ENCODE results near the gene MACROD2.
A peak's percentile ranks its signal among the peaks of the same experiment; 100 is the strongest.

The MACROD2 gene

GRCh38 chr20:15187612-15188011 lies 1192.3 kb downstream of the MACROD2 start (continued):
- TF ChIP-seq ZFP3 (CRISPR knock-in tag; IDR thresholded peaks at IDR 0.05) (no peak), SNAI2 (CRISPR knock-in tag; IDR thresholded peaks at IDR 0.05) (no peak), TCF4 (CRISPR knock-in tag; IDR thresholded peaks at IDR 0.05; ENCODE audit: borderline replicate concordance) (no peak), CSRNP3 (CRISPR knock-in tag; IDR thresholded peaks at IDR 0.05) (no peak), ZNF8 (CRISPR knock-in tag; IDR thresholded peaks at IDR 0.05) (no peak), TSHZ2 (CRISPR knock-in tag; IDR thresholded peaks at IDR 0.05) (no peak), OSR1 (CRISPR knock-in tag; IDR thresholded peaks at IDR 0.05) (no peak)

GRCh38 chr20:15188415-15188814 lies 1193.1 kb downstream of the MACROD2 start:
- no peak for TF ChIP-seq ZC3H10 (CRISPR knock-in tag; IDR thresholded peaks at IDR 0.05)
- no peak for TF ChIP-seq BACH2 (CRISPR knock-in tag; IDR thresholded peaks at IDR 0.05; ENCODE audit: borderline replicate concordance)
- no peak for TF ChIP-seq PATZ1 (CRISPR knock-in tag; IDR thresholded peaks at IDR 0.05; ENCODE audit: borderline replicate concordance)
- no peak for TF ChIP-seq ARNTL (CRISPR knock-in tag; IDR thresholded peaks at IDR 0.05; ENCODE audit: borderline replicate concordance, low read depth)
- ATAC-seq = no peak

- TF ChIP-seq CREB5 (CRISPR knock-in tag; IDR thresholded peaks at IDR 0.05; ENCODE audit: low read depth) = no peak
- no peak for TF ChIP-seq ISL1 (CRISPR knock-in tag; IDR thresholded peaks at IDR 0.05)
- no peak for TF ChIP-seq OSR1 (CRISPR knock-in tag; IDR thresholded peaks at IDR 0.05)
- no peak for TF ChIP-seq PATZ1 (CRISPR knock-in tag; IDR thresholded peaks at IDR 0.05; ENCODE audit: borderline replicate concordance)
- TF ChIP-seq RARB (CRISPR knock-in tag; IDR thresholded peaks at IDR 0.05) = no peak
- no peak for TF ChIP-seq BACH2 (CRISPR knock-in tag; IDR thresholded peaks at IDR 0.05; ENCODE audit: borderline replicate concordance)
- no peak for TF ChIP-seq ZFP3 (CRISPR knock-in tag; IDR thresholded peaks at IDR 0.05)
- TF ChIP-seq ESRRG (CRISPR knock-in tag; IDR thresholded peaks at IDR 0.05) = no peak
- no peak for TF ChIP-seq ZNF565 (CRISPR knock-in tag; conservative IDR thresholded peaks at IDR 0.05; ENCODE audit: low read depth)
- no peak for TF ChIP-seq PPARA (CRISPR knock-in tag; IDR thresholded peaks at IDR 0.05; ENCODE audit: borderline replicate concordance)
- no peak for TF ChIP-seq ZNF70 (CRISPR knock-in tag; IDR thresholded peaks at IDR 0.05)
- no peak for TF ChIP-seq ZFP30 (CRISPR knock-in tag; IDR thresholded peaks at IDR 0.05)
- no peak for TF ChIP-seq ZNF8 (CRISPR knock-in tag; IDR thresholded peaks at IDR 0.05)
- no peak for ATAC-seq
These were observed 1195.9 kb downstream of the MACROD2 start for GRCh38 chr20:15191082-15191723.

GRCh38 chr20:15195378-15195777 lies 1200.1 kb downstream of the MACROD2 start:
- ATAC-seq = peak; percentile 63
- TF ChIP-seq OSR1 (CRISPR knock-in tag; IDR thresholded peaks at IDR 0.05) = no peak
- no peak for TF ChIP-seq CSDC2 (CRISPR knock-in tag; IDR thresholded peaks at IDR 0.05)
- TF ChIP-seq GLIS3 (CRISPR knock-in tag; IDR thresholded peaks at IDR 0.05) = no peak
- TF ChIP-seq SNAI2 (CRISPR knock-in tag; IDR thresholded peaks at IDR 0.05) = no peak
- no peak for TF ChIP-seq BACH2 (CRISPR knock-in tag; IDR thresholded peaks at IDR 0.05; ENCODE audit: borderline replicate concordance)
- no peak for TF ChIP-seq TCF4 (CRISPR knock-in tag; IDR thresholded peaks at IDR 0.05; ENCODE audit: borderline replicate concordance)
- TF ChIP-seq ZC3H10 (CRISPR knock-in tag; IDR thresholded peaks at IDR 0.05) = no peak
- no peak for TF ChIP-seq RARB (CRISPR knock-in tag; IDR thresholded peaks at IDR 0.05)
- no peak for TF ChIP-seq ESRRG (CRISPR knock-in tag; IDR thresholded peaks at IDR 0.05)
- no peak for TF ChIP-seq ISL1 (CRISPR knock-in tag; IDR thresholded peaks at IDR 0.05)
- TF ChIP-seq PPARA (CRISPR knock-in tag; IDR thresholded peaks at IDR 0.05; ENCODE audit: borderline replicate concordance) = no peak
- TF ChIP-seq ZNF565 (CRISPR knock-in tag; conservative IDR thresholded peaks at IDR 0.05; ENCODE audit: low read depth) = no peak
- TF ChIP-seq TOX (CRISPR knock-in tag; IDR thresholded peaks at IDR 0.05; ENCODE audit: borderline replicate concordance) = no peak
- TF ChIP-seq ARNTL (CRISPR knock-in tag; IDR thresholded peaks at IDR 0.05; ENCODE audit: borderline replicate concordance, low read depth) = no peak
